ENCODE data around the gene BORCS8.

The BORCS8 gene

GRCh38 chr19:19207637-19208572 is 16.0 kb upstream of the BORCS8 start:
- no peak overlapping the region for H3K4me3 ChIP-seq (ENCODE audit: low read depth, low read length)
- no peak for TF ChIP-seq CTCF (IDR thresholded peaks at IDR 0.05; ENCODE audit: borderline replicate concordance, insufficient read depth, low read depth, low read length)

- TF ChIP-seq CTCF (IDR thresholded peaks at IDR 0.05; ENCODE audit: borderline replicate concordance, insufficient read depth, low read depth, low read length): no peak
Observed at GRCh38 chr19:19206938-19207337, 15.0 kb upstream of the BORCS8 start.

GRCh38 chr19:19205416-19206410 is 13.8 kb upstream of the BORCS8 start:
- no peak for TF ChIP-seq CTCF (IDR thresholded peaks at IDR 0.05; ENCODE audit: borderline replicate concordance, insufficient read depth, low read depth, low read length)

More at GRCh38 chr19:19206938-19207337, 15.0 kb upstream of the BORCS8 start:
- no peak overlapping the region for H3K4me3 ChIP-seq (ENCODE audit: low read depth, low read length)

GRCh38 chr19:19204181-19204580 is 12.2 kb upstream of the BORCS8 start:
- H3K4me3 ChIP-seq (ENCODE audit: low read depth, low read length): no peak overlapping the region
- TF ChIP-seq CTCF (IDR thresholded peaks at IDR 0.05; ENCODE audit: borderline replicate concordance, insufficient read depth, low read depth, low read length): no peak

More at GRCh38 chr19:19205416-19206410, 13.8 kb upstream of the BORCS8 start:
- H3K4me3 ChIP-seq (ENCODE audit: low read depth, low read length): no peak overlapping the region

- peak within 1 kb of the TSS; percentile 55 for H3K4me3 ChIP-seq (ENCODE audit: low read depth, low read length)
- TF ChIP-seq CTCF (IDR thresholded peaks at IDR 0.05; ENCODE audit: borderline replicate concordance, insufficient read depth, low read depth, low read length): no peak
Observed at GRCh38 chr19:19203012-19203856, 11.3 kb upstream of the BORCS8 start, which contains the start of gene NR2C2AP. TSS of gene NR2C2AP (minus strand) at chr19:19203414. CDS start at chr19:19203060, 354 bp downstream.

GRCh38 chr19:19202707-19203011 is 10.7 kb upstream of the BORCS8 start:
- no peak for TF ChIP-seq CTCF (IDR thresholded peaks at IDR 0.05; ENCODE audit: borderline replicate concordance, insufficient read depth, low read depth, low read length)
- peak overlapping the region; percentile 55 for H3K4me3 ChIP-seq (ENCODE audit: low read depth, low read length)

Measured in GM12875 (cell line).